Stimulated activated CD8-positive, alpha-beta memory T cell treated with anti-CD3 and anti-CD28 coated beads, Interleukin-2, amount 100 ng/mL, for 48 hours (primary cell): ENCODE measurements around the gene UBE2H.
A peak's percentile ranks its signal among the peaks of the same experiment; 100 is the strongest.
"Not testable (repeated sequence)": the region's sequence is repeated elsewhere in the genome, so short reads cannot be mapped to it uniquely, and the experiment has no call there.

Experiments
- DNase-seq, 2 donors: peaks; one replicate each; pipeline ENCODE4 v3.0.0-alpha.2; 2020; ENCODE audit warnings: low read depth in 2 of 2

The UBE2H gene

DNA sequence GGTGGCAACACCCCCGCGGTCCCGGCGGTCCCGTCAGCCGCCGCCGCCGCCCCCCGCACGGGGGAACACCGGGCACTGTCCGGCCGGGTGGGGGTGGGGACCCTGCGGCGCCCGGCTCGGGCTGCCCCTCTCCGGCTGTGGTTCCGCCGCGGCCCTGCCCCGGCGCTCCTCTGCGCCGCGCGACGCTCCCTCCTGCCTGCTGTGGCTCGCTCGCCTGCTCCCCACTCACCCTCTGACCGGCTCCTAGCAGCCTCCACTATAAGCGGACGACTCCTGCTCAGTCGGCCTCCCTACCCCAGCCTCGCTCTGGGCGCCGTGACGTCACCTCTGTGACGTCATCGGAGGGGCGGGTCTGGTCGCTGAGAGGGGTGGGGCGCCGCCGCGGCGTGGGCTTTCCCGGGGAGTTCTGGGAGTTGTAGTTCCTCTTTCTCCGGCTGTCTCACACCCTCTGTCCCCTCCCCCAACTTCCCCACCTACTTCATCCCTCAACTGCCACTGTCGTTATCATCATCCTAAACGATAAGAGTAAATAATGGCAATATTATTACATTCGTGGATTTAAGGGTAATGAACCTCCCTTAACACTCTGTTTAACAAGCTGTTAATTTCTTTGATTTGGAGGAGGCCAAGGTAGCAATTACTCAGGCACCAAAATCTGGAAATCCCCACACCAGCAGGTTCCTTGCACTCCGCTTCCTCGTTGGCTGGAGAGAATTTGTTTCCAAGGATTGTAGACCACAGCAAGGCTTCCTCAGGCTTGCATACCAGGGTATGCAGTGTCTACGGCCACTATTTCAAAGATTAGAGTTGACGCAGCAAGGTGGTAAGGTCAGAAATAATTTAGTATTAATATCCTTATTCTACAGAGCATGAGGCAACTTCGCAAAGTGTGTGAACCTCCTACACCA lies at the start of gene UBE2H:
TSS of gene UBE2H (minus strand) at position 308 of the 908 bp plus-strand sequence. CDS start 405 bp downstream, outside the sequence.
- DNase-seq = peak; percentile 88 to 89

GRCh38 chr7:129998446-129998845 lies 45.7 kb upstream of the UBE2H start:
- no peak for DNase-seq

GRCh38 chr7:129997285-129997684 lies 44.5 kb upstream of the UBE2H start:
- no peak for DNase-seq

- no peak for DNase-seq
Observed at GRCh38 chr7:129993275-129993674, 40.5 kb upstream of the UBE2H start.

- DNase-seq = no peak
Observed at GRCh38 chr7:129990403-129991192, 37.8 kb upstream of the UBE2H start.

DNA sequence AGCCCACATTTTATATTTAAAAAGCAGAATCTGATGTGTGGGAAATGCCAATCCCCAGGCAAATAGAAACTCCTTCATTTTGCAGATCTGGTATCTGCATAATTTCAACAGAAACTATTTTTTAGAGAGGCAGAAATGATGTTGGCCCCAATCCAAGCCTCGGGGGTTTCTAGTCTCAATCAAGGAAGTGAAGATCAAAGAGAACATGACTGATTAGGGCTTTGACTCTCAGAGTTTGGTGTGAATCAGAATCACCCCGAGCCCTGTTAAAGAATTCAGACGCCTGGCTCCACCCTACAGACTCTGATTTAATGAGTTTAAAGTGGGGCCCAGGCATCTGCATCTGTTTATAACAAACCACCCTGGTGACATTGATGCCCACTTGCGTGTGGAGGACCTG lies 36.7 kb upstream of the UBE2H start:
- peak in 1 of 2 donors; percentile 53 for DNase-seq

DNA sequence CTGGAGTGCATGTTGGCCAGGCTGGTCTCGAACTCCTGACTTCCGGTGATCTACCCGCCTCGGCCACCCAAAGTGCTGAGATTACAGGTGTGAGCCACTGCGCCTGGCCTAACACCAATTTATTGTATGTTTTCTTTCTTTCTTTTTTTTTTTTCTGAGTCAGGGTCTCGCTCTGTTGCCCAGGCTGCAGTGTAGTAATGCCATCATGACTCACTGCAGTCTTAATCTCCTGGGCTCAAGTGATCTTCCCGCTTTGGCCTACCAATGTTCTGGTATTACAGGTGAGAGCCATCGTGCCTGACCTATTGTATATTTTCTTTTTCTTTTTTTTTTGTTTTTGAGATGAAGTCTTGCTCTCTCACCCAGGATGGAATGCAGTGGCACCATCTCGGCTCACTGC lies 33.8 kb upstream of the UBE2H start:
- no peak for DNase-seq

DNA sequence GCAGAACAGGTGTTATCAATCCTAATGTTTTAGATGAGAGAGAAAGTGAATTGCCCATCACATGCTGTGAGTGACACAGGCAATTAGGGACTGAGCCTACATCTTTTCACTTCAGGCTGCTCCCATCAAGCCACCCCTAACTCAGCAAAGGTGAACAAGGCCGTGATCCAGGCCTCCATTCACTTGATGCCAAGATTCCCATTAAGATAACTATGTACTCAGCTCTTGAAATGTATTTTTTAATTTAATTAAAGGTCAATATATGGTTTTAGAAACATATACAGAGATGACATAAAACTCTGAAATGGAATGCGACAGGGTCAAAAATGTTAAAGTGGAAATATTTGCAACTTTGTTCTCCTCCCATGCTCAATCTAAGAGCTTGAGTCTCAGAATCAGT lies 27.9 kb upstream of the UBE2H start:
- no peak for DNase-seq

DNA sequence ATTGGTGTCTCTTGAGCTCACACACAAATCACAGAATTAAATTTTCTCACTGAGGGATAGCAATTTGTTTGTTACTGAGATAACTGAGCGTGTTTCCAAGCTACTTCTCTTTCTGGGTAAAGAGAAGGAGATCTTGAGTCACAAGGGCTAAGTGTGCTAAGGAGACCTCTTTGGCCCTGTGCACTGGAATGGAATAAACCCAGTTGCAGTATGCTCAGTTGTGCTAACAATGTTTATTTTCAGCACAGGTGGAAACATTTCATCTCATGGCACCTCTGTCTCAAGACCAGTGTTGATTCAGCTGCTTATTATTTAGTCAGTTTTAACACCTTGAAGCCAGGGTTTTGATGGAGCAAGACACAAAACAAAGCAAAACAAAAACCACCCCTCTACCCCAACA lies 22.5 kb upstream of the UBE2H start:
- DNase-seq = no peak

GRCh38 chr7:129970816-129971215 lies 18.1 kb upstream of the UBE2H start:
- no peak for DNase-seq

GRCh38 chr7:129969881-129970446 lies 17.2 kb upstream of the UBE2H start:
- DNase-seq = no peak

DNA sequence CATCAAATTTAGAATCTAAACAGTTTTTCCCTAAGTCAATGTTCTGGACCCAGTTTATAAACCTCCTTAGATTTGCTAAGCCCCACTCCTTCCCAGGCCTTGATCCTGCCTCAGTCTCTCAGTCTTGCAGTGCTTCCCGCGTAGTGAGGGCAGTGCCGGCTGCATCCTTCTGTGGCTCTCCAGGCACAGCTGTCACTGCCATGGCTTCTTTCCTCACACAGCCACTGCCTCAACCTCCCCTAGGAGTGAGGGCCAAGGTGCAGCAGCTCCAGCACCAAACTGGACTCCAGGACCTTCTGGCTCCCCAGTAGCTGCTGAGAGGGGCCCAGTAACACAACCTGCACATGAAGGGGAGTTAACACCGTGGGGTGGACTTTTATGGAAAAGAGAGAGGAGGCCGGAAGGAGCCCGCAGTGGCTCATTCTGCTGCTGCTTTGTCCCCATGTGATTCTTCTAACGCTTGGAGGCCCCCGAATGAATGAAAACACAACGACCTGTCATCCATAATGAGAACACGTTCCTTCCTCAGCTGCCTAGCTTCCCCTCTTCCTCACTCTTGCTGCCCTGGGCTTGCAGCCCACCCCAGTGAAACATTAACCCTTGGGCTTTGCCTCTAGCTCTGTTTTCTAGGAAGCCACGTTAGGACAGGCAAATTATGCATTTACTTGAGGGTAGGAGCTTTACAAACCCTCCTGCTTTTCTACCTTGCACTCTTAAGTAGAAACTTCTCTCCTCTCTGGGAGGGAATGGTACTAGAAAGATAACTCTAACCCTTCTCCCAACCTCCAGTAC lies 16.0 kb upstream of the UBE2H start:
- no peak for DNase-seq

GRCh38 chr7:129960204-129960475 lies 7.4 kb upstream of the UBE2H start:
- not testable (repeated sequence) for DNase-seq

GRCh38 chr7:129959471-129960203 lies 6.9 kb upstream of the UBE2H start:
- DNase-seq = no peak

DNA sequence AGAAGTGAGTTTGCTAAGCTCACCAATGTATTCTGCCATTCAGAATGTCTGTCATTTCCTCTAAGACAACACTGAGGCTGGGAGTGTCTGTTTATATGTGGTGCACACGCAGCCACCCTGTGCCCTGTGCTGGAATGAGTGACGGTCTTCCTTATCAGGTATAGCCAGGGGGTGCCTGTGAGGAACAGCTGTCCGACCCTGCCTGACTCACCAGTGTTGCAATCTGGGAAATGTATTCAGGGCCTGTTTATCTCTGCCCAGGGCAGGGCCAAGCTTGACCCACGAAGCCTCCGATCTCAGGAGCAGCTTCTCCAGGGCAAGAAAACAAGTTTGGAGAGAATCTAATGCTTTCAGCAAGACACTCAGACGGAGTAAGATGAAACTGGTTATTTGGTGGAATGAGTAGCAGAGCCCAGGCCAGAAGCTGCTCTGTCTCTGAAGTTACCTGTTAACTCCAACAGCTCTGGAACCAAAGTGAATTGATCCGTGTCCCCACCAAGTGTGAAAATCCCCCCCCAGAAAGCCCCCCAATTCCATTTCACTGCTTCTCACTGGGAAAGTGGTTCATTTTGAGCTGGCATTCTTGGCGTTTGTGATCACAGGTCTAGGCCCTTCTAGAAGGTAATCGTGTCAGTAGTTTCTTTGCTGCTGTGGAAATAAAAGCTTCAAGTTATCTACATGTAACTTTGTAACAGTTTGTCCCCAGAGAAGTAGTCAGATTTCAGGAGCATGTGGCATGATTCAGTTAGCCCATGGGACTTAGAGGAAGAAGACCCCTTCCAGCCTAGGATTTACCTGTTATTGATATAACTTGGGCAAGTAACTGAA lies 6.1 kb upstream of the UBE2H start:
- no peak for DNase-seq

GRCh38 chr7:129955993-129956543 lies 3.3 kb upstream of the UBE2H start:
- DNase-seq = no peak

DNA sequence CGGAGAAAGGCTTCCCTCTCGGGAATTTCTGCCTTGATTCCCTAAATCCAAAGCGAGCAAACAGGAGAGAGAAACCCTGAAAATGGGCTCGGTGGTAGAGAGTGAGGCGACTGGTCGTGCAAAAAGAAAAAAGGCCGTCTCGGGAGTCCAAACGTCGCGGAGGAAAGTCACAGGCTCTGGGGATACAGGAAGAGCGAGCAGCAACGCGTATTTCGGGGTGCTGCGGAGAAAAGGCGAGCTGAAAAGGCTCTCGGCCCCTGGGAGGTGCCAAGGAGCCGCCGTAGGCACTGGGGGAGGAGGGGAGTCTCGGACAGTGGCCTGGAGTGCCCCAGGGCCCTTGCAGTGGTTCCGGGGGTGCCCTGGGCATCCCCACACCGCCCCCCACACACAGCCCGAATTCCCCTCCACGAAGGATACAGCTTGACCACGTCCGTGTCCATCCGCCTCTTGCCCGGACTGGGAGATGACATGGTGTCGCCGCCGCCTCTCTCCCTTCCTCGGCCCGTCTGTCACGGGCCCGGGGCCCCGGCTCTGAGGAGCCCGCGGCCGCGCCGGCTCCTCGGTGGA lies 591 bp downstream of the UBE2H start:
- DNase-seq = peak; percentile 6 to 8

DNA sequence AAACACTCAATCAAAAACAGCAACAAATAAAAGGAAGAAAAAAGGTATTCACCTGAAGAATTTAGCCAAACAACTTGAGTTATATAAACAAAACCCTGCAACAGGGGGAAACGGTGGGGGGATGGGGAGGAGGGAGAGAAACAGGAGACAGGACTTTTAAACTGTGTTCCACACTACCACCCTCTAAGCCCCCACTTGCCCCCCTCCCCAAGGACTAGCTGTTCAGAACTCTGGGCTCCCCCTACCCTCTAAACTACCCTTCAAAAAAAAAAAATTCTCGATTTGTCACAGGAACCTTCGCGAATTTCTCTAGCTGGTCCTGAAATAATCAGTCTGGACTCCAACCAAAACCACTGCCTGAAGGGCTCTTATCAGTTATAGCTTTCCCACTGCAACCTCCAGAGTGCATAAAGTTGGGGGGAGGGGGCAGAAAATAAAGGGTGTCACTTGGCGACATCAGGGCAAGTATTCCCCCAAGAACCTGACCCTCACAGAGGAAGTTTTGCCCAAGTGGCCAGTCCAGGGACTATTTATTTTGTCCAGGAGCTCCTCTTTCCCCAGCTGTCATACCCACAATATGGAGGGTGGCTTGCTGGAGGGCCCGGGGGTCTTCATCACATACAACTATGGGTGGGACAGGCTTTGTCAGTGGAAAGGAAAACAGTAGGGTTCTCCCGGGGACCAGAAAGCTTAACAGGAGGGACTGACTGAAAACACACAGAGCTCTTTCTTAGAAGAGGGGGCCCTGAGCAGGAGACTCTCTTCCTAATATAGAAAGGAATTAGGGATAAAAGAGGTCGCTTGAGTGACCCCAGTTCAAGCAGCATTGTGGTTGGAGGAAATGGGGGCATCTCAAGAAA lies 1.3 kb downstream of the UBE2H start:
- DNase-seq = no peak

GRCh38 chr7:129950933-129951225 lies 1.9 kb downstream of the UBE2H start:
- no peak for DNase-seq
